Fibroblast of skin of left biceps (primary cell): ENCODE data around the gene FIGNL2.

Experiments used
- DNase-seq, 2 experiments: peaks; one replicate each; pipeline ENCODE4 v3.0.0-alpha.2; 2013; ENCODE audit warnings: low read depth in 2 of 2

The FIGNL2 gene

DNA sequence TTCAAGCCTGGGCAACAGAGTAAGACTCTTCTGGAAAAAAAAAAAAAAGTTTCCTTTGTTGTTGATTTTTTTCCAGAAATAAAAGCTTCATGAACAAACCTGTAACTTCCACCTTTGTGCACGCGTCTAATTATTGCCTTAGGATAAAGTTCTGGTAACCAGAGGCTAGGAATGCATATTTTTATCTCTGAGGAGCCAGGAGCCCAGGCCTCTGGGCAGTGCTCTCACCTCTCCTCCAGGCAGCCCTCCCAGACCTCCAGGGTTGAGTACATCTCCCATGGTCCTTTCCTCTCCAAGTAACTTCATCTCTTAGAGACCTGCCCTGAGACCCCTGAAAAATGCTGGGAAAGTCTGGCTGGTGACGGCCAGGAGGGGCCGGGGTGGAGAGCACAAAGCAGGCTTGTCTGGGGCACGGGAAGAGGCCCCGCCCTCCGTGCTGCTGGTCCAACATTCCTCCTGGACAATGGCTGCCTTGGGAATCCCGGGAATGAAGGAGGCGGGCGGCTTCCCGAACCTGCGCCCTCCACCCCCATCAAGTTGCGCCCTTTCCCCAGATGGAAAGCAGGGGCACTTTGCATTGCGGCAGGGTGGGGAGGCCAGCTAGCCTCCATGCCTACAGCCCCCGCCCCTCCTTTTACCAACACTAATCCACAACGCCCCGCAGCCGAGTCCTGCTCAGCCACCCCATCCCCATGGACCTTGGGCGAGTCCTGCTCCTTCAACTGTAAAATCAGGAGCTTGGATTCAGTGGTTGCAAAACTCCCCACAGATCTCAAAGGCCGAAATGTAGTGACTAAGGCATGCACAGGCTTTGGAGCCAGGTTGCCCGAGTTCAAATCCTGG is 7.3 kb upstream of the FIGNL2 start:
- no peak for DNase-seq

GRCh38 chr12:51852404-51853137 is 4.1 kb upstream of the FIGNL2 start:
- DNase-seq: no peak

GRCh38 chr12:51851413-51852124 is 3.1 kb upstream of the FIGNL2 start:
- DNase-seq: no peak

DNA sequence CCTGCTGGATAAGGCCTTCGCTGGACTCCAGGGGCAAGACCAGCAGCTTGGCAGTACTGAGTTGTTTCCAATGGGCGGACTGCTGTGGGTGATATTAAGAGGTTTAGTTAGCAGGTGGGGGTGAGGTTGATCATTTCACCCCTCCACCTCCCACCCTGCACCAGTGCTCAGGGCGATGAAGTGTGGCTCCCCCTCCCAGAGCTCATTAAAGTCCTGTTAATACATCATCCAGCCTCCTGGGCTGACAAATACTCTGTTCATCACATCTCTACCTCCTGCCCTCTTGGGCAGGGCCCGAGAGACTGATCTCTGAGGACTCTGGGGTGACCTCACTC is 2.4 kb upstream of the FIGNL2 start:
- DNase-seq: no peak

GRCh38 chr12:51850081-51850964 is 1.8 kb upstream of the FIGNL2 start:
- DNase-seq: no peak

DNA sequence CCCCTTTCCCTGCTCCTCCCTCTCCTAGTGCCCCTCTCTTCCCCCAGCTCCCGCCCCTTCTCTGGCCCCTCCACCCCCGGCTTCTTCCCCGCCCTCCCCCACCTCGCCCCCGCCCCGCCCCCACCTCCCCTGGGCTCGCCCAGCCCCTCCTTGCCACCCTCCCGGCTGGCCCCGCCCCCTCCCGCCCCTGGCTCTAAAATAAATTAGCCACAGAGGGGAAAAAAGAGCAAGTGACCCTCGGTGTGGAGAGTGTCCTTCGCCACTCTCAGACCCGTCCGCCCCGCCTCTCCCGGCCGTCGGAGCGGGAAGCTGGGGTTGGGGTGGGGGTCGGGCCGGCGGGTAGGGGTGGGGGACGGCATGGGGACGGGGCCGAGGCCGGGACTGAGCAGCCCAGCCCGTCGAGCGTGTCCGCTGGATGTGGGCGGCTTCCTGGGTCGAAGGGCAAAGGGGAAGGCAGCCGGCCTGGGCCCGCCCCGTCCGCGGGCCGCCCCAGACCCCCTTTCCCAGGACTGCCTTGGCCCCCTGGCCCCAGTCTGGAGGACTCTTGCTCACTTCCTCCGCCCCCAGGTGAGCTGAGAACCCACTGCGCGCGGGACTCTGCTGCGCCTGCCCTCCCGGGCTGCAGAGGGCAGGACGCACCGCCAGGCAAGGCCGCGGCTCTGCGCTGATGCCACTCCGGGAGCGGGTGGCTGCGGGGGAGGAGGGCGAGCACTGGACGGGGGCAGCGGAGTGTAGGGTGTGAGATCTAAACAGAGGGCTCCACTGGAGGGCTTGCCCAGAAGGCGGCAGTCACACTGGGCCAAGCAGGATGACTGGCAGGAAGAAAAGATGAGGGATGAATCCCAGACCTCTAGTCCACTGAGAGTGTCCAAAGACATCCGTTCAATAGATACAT is 570 bp upstream of the FIGNL2 start:
- DNase-seq: no peak

- DNase-seq: no peak
Observed at GRCh38 chr12:51847643-51848325, 734 bp downstream of the FIGNL2 start.

GRCh38 chr12:51846911-51847642 is 1.4 kb downstream of the FIGNL2 start:
- DNase-seq: no peak

- no peak for DNase-seq
Observed at GRCh38 chr12:51846271-51846691, 2.2 kb downstream of the FIGNL2 start.

GRCh38 chr12:51845482-51845881 is 3.0 kb downstream of the FIGNL2 start:
- no peak for DNase-seq

- no peak for DNase-seq
Observed at GRCh38 chr12:51844854-51845253, 3.7 kb downstream of the FIGNL2 start.

- DNase-seq: no peak
Observed at GRCh38 chr12:51841727-51842126, 6.8 kb downstream of the FIGNL2 start.

GRCh38 chr12:51840966-51841365 is 7.6 kb downstream of the FIGNL2 start:
- DNase-seq: no peak

DNA sequence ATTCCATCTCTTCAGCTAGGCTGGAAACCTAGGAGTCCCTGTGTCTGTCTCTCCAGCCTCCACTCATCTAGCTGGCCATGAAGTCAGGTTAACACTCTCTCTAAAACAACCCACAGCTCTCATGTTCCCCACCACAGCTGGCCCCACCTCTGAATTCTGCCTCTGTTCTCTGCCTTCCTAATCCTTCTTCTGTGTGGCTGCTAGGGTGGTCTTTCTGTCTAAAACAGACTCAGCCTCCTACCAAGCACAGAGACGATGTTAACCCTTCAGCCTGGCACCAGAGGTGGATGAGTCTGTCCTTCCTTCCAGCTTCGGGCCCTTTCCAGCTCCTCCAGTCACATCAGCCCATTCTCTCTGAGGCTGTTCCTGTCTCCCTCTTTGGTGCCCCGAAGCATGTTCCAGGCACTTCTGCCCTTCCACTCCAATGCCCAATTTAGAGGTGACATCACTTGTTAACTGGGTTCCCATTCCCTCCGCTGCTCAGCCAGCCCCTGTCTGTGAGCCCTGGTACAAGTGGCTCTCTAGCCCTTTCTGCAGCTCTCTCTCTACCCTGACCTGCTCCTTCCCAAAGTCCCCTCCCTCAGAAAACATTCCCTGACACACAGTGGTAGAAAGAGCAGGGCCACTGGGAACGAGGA is 9.1 kb downstream of the FIGNL2 start:
- no peak for DNase-seq

DNA sequence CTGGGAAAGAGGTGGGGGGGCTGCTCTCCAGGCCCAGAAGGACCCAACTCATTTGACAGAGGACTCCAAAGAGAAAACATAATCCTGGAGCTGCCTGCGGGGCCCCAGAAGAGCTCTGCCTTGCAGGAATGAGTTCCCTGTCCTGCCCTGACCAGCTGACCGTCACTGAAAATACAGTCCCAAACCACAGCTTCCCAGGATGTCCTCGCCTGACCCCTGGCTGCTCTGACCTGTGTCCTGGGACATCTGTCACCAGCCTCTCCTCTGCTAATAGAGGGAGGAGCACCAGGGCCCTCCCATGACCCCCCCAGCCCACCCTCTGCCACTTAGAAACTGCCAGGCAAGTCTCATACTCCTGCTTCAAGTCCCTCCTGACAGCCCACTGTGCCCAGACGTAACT is 9.8 kb downstream of the FIGNL2 start:
- DNase-seq: no peak

- no peak for DNase-seq
Observed at GRCh38 chr12:51838036-51838435, 10.5 kb downstream of the FIGNL2 start.

DNA sequence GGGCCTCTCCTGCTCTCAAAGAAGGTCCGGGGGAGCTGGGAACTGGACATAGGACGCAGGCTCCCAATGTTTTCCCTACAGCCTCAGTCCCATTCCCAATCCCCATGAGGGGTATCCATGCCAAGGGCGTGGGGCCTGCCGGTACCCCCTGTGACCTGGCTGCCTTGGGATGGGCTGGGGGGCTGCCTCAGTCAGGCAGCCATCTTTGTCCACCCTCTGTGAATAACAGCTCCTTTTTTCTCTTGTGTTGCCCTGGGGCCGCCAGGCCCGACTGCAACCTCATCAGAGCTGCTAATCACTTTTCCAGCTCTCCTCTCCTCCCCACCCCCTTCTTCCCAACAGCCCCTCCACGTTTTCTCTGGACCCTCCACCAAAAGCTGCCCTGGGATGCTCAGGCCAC is 11.2 kb downstream of the FIGNL2 start:
- DNase-seq: no peak

GRCh38 chr12:51836827-51837173 is 11.7 kb downstream of the FIGNL2 start:
- no peak for DNase-seq
